Cardiac muscle cell (in vitro differentiated cells and primary cell): ENCODE results near the gene QRFPR. TPM values are rescaled to one million over a fixed set of nuclear protein-coding genes. Genes with fewer than 3 reads are reported as not detected.
"Not testable (repeated sequence)": the region's sequence is repeated elsewhere in the genome, so short reads cannot be mapped to it uniquely, and the experiment has no call there.

Experiments
- DNase-seq, 2 donors: peaks; one replicate each; pipeline versions ENCODE4 v3.0.0 to v3.0.0-alpha.2; 2010 to 2017; ENCODE audit warnings: low read depth in 1 of 2, low spot score in 1 of 2
- H3K27ac ChIP-seq: fragments of 200-600 bp; sonication (generic); 2 replicates; pipeline ENCODE4 v1.5.1; 2016
- H3K27me3 ChIP-seq: fragments of 200-600 bp; sonication (generic); 2 replicates; pipeline ENCODE4 v1.6.0; 2016; ENCODE audit warnings: control low read depth
- H3K36me3 ChIP-seq: fragments of 200-600 bp; sonication (generic); 2 replicates; pipeline ENCODE4 v1.5.1; 2016; ENCODE audit warnings: control low read depth
- H3K4me1 ChIP-seq: fragments of 200-600 bp; sonication (generic); 2 replicates; pipeline ENCODE4 v1.8.1; 2017; ENCODE audit warnings: low read depth, mild to moderate bottlenecking, mixed run types
- H3K4me3 ChIP-seq: fragments of 200-600 bp; sonication (generic); 2 replicates; pipeline ENCODE4 v1.5.1; 2016; ENCODE audit warnings: mild to moderate bottlenecking
- H3K9me3 ChIP-seq: fragments of 200-600 bp; sonication (generic); 2 replicates; pipeline ENCODE4 v1.5.1; 2017; ENCODE audit warnings: low read depth, mild to moderate bottlenecking, control low read depth
- CTCF ChIP-seq: IDR thresholded peaks from 2 replicates; pipeline ENCODE4 v1.5.1; 2012; ENCODE audit warnings: low read depth, mild to moderate bottlenecking, low read length
- polyA plus RNA-seq: library from polyadenylated mRNA; unstranded; fragments of >200 nt; fragmentation: Nextera tagmentation; extraction: Ambion mirVana; gene quantifications from 2 replicates; pipeline ENCODE4 v1.2.1, GENCODE V29; 2016
- total RNA-seq: library from RNA; depleted of rRNA; stranded (reverse); fragments of >200 nt; gene quantifications from 2 replicates; pipeline ENCODE4 v1.2.3, GENCODE V29; 2016

QRFPR gene
- 1.1 and 2.6 TPM in 2 replicates for total RNA-seq
- polyA plus RNA-seq = 2.0 and 2.6 TPM in 2 replicates

DNA sequence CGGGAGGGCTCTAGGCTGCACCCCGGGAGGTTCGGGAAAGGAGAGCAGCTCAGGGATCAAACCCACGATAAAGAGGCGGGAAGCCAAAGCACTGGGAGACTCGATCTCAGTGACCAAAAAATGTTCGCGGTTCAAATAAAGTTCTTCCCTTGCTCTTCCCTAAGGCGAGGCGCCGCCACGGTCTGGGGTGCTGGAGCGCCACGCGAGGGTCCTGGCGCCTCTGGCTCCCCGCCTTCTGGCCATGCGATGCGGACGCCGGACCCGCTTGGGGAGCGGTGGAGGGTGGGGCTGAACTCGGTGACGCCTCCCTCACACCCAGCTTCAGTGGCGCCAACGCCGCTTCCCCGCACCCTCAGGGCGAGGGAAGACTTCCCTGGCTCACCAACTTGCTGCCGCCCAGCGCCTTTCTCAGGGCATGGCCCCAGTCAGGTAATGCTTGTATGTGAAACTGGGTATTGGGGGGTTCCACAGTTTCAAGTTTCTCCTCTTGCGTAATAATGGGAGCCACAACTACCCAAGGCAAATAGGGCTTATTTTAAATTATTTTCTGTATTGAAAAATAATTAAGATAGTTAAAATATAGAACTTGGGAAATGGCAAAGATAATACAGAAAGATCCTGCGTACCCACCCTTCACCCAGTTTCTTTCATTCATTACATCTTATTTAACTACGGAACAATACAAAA is at the start of gene QRFPR:
Gene QRFPR, minus strand, starts transcription at position 243 of the 687 bp plus-strand sequence. CDS start 371 bp downstream, outside the sequence.
- H3K27ac ChIP-seq = no peak within 1 kb of the TSS

GRCh38 chr4:121428721-121429120 is 47.9 kb upstream of the QRFPR start:
- Histone ChIP-seq H3K27ac (no peak overlapping the region), H3K4me3 (no peak overlapping the region), H3K9me3 (no peaks in the 10 kb centered on the region), H3K27me3 (no peaks in the 10 kb centered on the region), H3K4me1 (no peaks in the 10 kb centered on the region), H3K36me3 (no peaks in the 10 kb centered on the region)
- peak in 1 of 2 donors; percentile 24 for DNase-seq
- TF ChIP-seq CTCF = no peak

More for the DNA sequence above, at the start of gene QRFPR:
- no peaks in the 10 kb centered on the region for H3K4me1 ChIP-seq
- H3K9me3 ChIP-seq = no peaks in the 10 kb centered on the region
- DNase-seq = peak; percentile 8 to 19
- no peak for TF ChIP-seq CTCF
- no peaks in the 10 kb centered on the region for H3K36me3 ChIP-seq
- peak within 1 kb of the TSS; percentile 29 for H3K4me3 ChIP-seq
- peaks cover 41% of the 10 kb centered on the region for H3K27me3 ChIP-seq

DNA sequence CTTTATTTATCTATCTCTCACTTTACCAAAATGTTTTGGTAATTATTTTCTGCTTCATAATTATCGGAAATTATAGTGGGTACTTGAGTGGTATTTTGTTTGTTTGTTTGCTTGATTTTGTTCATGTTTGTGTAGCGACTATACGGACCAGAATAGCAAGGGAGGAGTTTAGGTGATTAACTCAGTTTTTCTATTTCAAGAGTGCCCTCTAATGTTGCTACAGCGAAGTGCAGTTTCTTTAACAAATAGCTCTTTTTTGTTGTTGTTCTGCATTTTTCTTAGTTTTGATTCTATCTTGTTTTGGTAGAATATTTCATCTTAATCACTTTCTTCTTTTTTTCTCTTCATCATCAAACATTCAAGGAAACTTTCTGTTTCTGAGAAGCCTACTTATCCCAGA is 40.8 kb upstream of the QRFPR start:
- peak; percentile 47 for TF ChIP-seq CTCF
- Histone ChIP-seq H3K9me3 (no peaks in the 10 kb centered on the region), H3K27me3 (no peaks in the 10 kb centered on the region), H3K27ac (no peak overlapping the region), H3K4me1 (no peaks in the 10 kb centered on the region), H3K4me3 (no peak overlapping the region), H3K36me3 (no peaks in the 10 kb centered on the region)
- peak in 1 of 2 donors; percentile 32 for DNase-seq

DNA sequence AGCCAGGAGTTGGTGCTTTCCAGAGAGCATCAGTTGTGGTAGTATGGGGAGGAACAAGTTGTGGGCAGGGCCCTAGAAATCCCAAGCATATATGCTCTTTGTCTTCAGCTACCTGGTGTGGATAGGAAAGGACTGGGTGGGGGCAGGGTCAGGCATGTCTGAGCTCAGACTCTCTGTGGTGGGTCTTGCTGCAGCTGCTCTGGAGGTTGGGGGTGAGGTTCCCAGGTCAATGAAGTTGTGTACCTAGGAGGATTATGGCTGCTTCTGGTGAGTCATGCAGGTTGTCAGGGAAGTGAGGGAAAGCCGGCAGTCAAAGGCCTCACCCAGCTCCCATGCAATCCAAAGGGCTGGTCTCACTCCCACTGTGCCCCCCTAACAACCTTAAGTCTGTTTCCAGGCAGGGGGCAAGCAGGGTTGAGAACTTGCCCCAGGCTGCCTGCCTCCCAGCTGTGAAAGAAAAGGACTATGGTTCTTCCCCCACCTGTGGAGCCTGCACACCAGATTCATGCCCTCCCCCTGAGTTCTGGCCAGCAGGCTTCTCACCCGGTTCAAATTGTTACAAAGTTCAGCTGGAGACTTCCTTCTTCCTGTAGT is 30.4 kb upstream of the QRFPR start:
- no peaks in the 10 kb centered on the region for H3K4me1 ChIP-seq
- no peaks in the 10 kb centered on the region for H3K36me3 ChIP-seq
- no peaks in the 10 kb centered on the region for H3K9me3 ChIP-seq
- H3K27me3 ChIP-seq = no peaks in the 10 kb centered on the region
- no peak overlapping the region for H3K4me3 ChIP-seq
- no peak overlapping the region for H3K27ac ChIP-seq
- no peak for TF ChIP-seq CTCF
- DNase-seq = no peak

DNA sequence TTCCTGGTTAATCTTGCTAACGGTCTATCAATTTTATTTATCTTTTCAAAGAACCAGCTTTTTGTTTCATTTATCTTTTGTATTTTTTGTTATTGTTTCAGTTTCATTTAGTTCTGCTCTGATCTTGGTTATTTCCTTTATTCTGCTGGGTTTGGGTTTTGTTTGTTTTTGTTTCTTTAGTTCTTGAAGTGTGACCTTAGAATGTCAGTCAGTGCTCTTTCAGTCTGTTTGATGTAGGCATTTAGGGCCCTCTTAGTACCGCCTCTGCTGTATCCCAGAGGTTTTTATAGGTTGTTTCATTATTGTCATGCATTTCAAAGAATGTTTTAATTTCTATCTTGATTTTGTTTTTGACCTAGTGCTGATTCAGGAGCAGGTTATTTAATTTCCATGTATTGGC is 27.7 kb upstream of the QRFPR start:
- not testable (repeated sequence) for H3K4me3 ChIP-seq, H3K27ac ChIP-seq, H3K27me3 ChIP-seq, H3K9me3 ChIP-seq, H3K4me1 ChIP-seq, H3K36me3 ChIP-seq, DNase-seq

DNA sequence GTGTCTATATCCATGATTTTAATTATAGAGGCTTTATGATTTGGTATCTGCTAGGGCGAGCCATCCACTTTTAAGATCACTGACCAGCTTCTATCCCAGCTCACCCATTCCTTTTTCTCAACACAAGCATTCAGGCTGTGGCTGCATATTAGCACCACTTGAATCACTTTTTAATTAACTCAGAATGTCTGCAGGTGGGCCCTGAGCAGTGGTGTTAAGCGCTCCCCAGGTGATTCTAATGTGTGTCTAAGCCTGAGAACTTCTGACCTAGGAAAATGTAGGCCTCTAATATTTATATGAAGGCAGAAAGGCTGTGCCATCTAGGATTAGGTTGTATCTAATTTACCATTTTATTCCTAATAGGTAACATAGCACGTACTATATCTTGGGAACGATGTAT is 19.8 kb upstream of the QRFPR start:
- no peak overlapping the region for H3K27ac ChIP-seq
- no peaks in the 10 kb centered on the region for H3K9me3 ChIP-seq
- H3K36me3 ChIP-seq = no peaks in the 10 kb centered on the region
- H3K4me3 ChIP-seq = no peak overlapping the region
- no peak for DNase-seq
- H3K4me1 ChIP-seq = no peaks in the 10 kb centered on the region
- H3K27me3 ChIP-seq = no peaks in the 10 kb centered on the region
- TF ChIP-seq CTCF = no peak
